ENCODE results near the gene BRIP1.
"Not testable (repeated sequence)": the region's sequence is repeated elsewhere in the genome, so short reads cannot be mapped to it uniquely, and the experiment has no call there.

Gene BRIP1

GRCh38 chr17:61722398-61722797, 140.9 kb downstream of the BRIP1 start:
- no peak for DNase-seq

GRCh38 chr17:61720016-61720795, 143.1 kb downstream of the BRIP1 start:
- DNase-seq, result no peak

GRCh38 chr17:61719220-61719619, 144.1 kb downstream of the BRIP1 start:
- DNase-seq, result not testable (repeated sequence)

- DNase-seq, result no peak
Measured at GRCh38 chr17:61718022-61718421, 145.3 kb downstream of the BRIP1 start.

- no peak for DNase-seq
Measured at GRCh38 chr17:61717352-61717751, 146.0 kb downstream of the BRIP1 start.

GRCh38 chr17:61716225-61716829, 147.0 kb downstream of the BRIP1 start:
- DNase-seq, result no peak

- no peak for DNase-seq
Measured at GRCh38 chr17:61715348-61715747, 148.0 kb downstream of the BRIP1 start.

GRCh38 chr17:61714300-61714699, 149.0 kb downstream of the BRIP1 start:
- DNase-seq, result no peak

GRCh38 chr17:61713035-61713434, 150.3 kb downstream of the BRIP1 start:
- no peak for DNase-seq

- DNase-seq, result no peak
Measured at GRCh38 chr17:61710546-61710945, 152.8 kb downstream of the BRIP1 start.

- no peak for DNase-seq
Measured at GRCh38 chr17:61709567-61709966, 153.8 kb downstream of the BRIP1 start.

GRCh38 chr17:61704935-61705449, 158.3 kb downstream of the BRIP1 start:
- DNase-seq, result no peak

GRCh38 chr17:61702450-61702849, 160.9 kb downstream of the BRIP1 start:
- DNase-seq, result no peak

- DNase-seq, result no peak
Measured at GRCh38 chr17:61701978-61702377, 161.3 kb downstream of the BRIP1 start.

GRCh38 chr17:61701334-61701733, 162.0 kb downstream of the BRIP1 start:
- DNase-seq, result no peak

- DNase-seq, result no peak
Measured at GRCh38 chr17:61700252-61700651, 163.1 kb downstream of the BRIP1 start.

- DNase-seq, result no peak
Measured at GRCh38 chr17:61699694-61700093, 163.6 kb downstream of the BRIP1 start.

GRCh38 chr17:61699032-61699431, 164.3 kb downstream of the BRIP1 start:
- DNase-seq, result no peak

- DNase-seq, result no peak
Measured at GRCh38 chr17:61698244-61698643, 165.1 kb downstream of the BRIP1 start.

- no peak for DNase-seq
Measured at GRCh38 chr17:61695779-61696337, 167.5 kb downstream of the BRIP1 start.

- no peak for DNase-seq
Measured at GRCh38 chr17:61694095-61694494, 169.2 kb downstream of the BRIP1 start.

- DNase-seq, result no peak
Measured at GRCh38 chr17:61689610-61690180, 173.6 kb downstream of the BRIP1 start.

- no peak for DNase-seq
Measured at GRCh38 chr17:61687769-61688168, 175.6 kb downstream of the BRIP1 start.

GRCh38 chr17:61686113-61686512, 177.2 kb downstream of the BRIP1 start:
- no peak for DNase-seq

All from NCI-H2227 treated with DMSO at 0.1 percent for 48 hours (cell line).